HK-2 (cell line): Measurements from ENCODE around the gene TMEM19.

Experiments
- DNase-seq: peaks from one replicate; pipeline ENCODE4 v3.0.0-alpha.2; 2018; ENCODE audit not compliant: unreplicated experiment

Gene TMEM19

DNA sequence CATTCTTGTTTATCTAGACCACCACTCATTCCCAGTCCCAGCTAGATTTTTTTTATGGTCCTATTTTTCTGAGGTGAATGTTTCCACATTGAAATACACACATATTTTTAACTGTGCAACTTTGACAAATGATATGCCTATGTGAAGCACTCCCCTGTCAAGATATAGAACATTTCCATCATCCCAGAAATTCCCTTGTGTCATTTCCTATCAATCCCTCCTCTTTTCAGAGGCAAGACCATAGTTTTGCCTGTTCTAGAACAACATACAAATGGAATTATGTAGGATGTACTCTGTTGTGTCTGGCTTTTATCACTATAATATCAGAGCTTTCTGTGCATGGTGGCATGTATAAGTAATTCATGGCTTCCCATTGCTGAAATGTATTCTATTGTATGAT, 32.7 kb downstream of the TMEM19 start:
- DNase-seq = no peak

GRCh38 chr12:71719647-71720370, 33.9 kb downstream of the TMEM19 start:
- no peak for DNase-seq

- no peak for DNase-seq
Measured at GRCh38 chr12:71721783-71722505, 36.1 kb downstream of the TMEM19 start.

GRCh38 chr12:71725011-71725410, 39.1 kb downstream of the TMEM19 start:
- no peak for DNase-seq

- DNase-seq = no peak
Measured at GRCh38 chr12:71726548-71726947, 40.7 kb downstream of the TMEM19 start.

DNA sequence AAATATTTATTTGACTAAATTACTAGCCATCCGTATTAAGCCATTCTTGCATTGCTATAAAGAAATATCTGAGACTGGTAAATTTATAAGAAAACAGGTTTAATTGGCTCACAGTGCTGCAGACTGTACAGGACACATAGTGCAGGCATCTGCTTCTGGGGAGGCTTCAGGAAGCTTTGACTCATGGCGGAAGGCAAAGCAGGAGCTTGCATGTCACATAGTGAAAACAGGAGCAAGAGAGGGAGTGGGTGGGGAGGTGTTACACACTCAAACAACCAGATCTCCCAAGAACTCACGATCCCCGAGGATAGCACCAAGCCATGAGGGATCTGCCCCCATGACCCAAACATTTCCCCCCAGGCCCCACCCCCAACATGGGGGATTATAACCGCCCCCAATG, 42.1 kb downstream of the TMEM19 start:
- no peak for DNase-seq

GRCh38 chr12:71730936-71731335, 45.1 kb downstream of the TMEM19 start:
- no peak for DNase-seq

DNA sequence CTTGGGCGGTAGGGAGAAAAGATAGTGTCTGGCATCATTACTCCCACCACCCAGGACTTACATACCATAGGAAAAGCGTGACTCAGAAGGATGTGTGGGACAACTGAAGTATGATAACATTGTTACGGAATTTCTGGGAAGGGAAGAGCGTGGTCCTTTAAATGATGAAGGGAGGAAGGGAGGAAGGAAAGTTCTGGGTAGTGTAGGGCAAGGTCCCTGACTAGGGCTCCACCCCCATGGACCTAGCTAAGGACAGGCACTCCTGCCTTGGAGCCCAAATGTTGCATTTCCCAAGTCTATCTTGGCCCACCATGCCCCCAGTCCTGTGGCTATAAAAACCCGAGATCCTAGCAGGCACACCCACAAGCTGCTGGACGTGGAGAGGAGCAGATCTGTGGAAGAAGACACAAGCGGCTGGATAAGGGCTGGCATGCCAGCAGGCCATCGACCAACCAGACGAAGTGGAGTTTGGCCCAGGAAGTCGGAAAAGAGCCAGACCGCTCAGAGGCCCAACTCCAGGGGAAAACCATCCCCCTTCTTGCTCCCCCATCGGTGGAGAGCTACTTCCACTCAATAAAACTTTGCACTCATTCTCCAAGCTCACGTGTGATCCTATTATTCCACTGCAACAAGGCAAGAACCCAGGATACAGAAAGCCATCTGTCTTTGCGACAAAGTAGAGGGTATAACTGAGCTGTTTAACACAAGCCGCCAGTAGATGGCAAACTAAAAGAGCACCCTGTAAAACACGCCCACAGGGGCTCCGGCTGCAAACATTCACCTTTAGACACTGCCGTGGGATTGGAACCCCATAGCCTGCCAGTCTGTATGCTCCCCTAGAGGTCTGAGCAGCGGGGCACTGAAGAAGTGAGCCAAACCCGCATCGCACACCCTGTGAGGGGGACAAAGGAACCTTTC, 45.8 kb downstream of the TMEM19 start:
- DNase-seq = no peak

- no peak for DNase-seq
Measured at GRCh38 chr12:71732357-71732712, 46.5 kb downstream of the TMEM19 start.

- no peak for DNase-seq
Measured at GRCh38 chr12:71737197-71737596, 51.3 kb downstream of the TMEM19 start.

DNA sequence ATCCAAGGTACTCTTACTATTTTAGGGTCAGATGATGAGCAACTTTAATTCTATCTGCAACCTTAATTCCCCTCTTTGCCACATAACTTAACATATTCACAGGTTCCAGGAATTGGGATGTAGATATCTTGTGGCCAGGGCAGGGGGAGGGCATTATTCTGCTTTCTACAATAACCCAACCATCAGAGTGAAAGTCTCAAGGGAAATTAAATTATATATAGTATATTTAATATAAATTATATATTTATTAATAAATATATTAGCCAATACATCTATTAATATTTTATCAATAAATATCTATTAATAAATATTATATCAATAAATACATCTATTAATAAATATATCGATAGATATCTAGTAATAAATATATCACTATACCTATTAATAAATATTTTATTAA, 57.1 kb downstream of the TMEM19 start:
- no peak for DNase-seq

- no peak for DNase-seq
Measured at GRCh38 chr12:71744522-71745300, 58.8 kb downstream of the TMEM19 start.

DNA sequence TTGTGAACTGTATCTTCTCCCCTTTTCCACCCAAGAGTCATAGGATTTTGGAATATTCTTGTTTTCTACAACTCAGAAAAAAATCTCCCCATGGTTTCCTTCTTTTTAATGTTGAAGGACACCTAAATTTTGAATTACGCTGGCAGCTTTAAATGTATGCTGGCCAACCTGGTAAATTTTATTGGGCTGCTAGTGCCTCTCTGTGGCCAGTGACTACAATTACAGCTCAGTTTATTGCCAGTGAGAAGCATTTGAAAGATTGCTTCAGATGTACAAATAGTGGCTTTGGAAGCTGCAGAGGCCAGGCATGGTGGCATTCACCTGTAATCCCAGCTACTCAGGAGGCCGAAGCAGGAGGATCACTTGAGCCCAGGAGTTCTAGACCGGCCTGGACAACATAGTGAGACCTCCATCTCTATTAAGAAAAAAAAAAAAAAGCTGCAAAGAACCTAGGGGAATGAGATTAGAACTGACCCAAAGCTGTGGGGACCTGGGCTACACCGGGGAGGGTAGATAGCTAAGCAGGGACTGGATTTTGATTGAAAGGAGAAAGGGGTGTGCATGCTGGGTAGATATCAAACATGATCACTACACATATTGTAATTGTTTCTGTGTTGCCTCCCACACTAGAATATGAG, 61.2 kb downstream of the TMEM19 start:
- DNase-seq = peak; percentile 10

- DNase-seq = no peak
Measured at GRCh38 chr12:71748081-71748850, 62.4 kb downstream of the TMEM19 start.

- DNase-seq = no peak
Measured at GRCh38 chr12:71749666-71750065, 63.8 kb downstream of the TMEM19 start.

GRCh38 chr12:71752891-71753290, 67.0 kb downstream of the TMEM19 start:
- no peak for DNase-seq
